Suprapubic skin (tissue), 3 donors: ENCODE results near the gene TTC1.

Experiments
- POLR2A ChIP-seq, 2 donors: fragments of 450-650 bp; IDR thresholded peaks; one replicate each; pipeline ENCODE4 v1.6.1; 2017; ENCODE audit warnings: antibody characterized with exemption in 2 of 2, mild to moderate bottlenecking in 2 of 2, moderate library complexity in 2 of 2
- TF ChIP-seq, protein P1 (sequence below), 2 donors: fragments of 200-600 bp in 1 of 2; fragments of 450-650 bp in 1 of 2; sonication (generic) in 1 of 2; IDR thresholded peaks; one replicate each; pipeline ENCODE4 v1.5.1; 2016 to 2019; ENCODE audit warnings: antibody characterized with exemption in 2 of 2, mild to moderate bottlenecking in 1 of 2, moderate library complexity in 1 of 2

DNA sequence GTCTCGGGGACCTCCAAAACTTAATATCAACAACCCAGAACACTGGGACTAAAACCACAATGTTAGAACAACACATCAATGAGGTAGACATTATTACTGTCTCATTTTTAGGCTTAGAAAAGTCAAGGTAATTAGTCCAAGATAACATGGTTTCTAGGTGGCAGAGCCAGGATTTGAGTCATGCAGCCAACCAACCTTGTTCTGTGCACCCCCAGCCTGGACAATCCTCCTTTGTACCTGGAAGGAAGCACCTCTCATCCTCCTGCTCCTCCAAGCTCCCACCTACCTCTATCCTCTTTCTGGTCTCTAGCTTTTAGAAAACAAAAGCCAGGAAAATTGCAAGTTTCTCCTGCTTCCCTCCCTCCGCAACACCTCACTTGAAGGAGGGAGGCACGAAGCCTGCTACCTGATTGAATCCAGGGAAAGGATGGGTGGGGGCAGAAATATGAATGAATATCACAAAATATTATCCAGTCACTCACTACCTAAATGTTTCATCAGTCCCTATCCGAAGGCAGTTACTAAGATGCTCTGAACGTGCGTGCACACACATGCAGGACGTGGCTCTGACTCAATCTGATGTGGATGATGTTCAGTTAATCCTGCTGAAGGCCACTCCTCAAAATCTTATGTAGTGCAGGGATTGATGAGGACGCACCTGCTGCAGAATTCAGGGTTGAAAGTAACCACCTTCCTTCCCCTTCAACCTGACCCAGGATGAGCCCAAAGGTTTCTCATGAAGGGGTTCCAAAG lies 26.3 kb upstream of the TTC1 start:
- TF ChIP-seq, protein P1, sequence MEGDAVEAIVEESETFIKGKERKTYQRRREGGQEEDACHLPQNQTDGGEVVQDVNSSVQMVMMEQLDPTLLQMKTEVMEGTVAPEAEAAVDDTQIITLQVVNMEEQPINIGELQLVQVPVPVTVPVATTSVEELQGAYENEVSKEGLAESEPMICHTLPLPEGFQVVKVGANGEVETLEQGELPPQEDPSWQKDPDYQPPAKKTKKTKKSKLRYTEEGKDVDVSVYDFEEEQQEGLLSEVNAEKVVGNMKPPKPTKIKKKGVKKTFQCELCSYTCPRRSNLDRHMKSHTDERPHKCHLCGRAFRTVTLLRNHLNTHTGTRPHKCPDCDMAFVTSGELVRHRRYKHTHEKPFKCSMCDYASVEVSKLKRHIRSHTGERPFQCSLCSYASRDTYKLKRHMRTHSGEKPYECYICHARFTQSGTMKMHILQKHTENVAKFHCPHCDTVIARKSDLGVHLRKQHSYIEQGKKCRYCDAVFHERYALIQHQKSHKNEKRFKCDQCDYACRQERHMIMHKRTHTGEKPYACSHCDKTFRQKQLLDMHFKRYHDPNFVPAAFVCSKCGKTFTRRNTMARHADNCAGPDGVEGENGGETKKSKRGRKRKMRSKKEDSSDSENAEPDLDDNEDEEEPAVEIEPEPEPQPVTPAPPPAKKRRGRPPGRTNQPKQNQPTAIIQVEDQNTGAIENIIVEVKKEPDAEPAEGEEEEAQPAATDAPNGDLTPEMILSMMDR (IDR thresholded peaks at IDR 0.05) = no peak
- TF ChIP-seq POLR2A (IDR thresholded peaks at IDR 0.05) = no peak
